GM18951 (cell line): Measurements from ENCODE around the gene SUOX.
"Not testable (repeated sequence)": the region's sequence is repeated elsewhere in the genome, so short reads cannot be mapped to it uniquely, and the experiment has no call there.

Experiments used
- POLR2A ChIP-seq: IDR thresholded peaks from 4 replicates; pipeline ENCODE4 v1.6.1; 2011; ENCODE audit warnings: mild to moderate bottlenecking; ENCODE audit not compliant: insufficient read length, insufficient read depth; ENCODE audit errors: extremely low read depth
- in situ Hi-C: fragments of 300-500 bp; cut with MboI; formaldehyde crosslinking; loops from one replicate; pipeline ENCODE4 v1.12.0; 2022; ENCODE audit warnings: low sequenced_read_pairs, mixed read lengths, inconsistent platforms; ENCODE audit not compliant: unreplicated experiment

The SUOX gene

DNA sequence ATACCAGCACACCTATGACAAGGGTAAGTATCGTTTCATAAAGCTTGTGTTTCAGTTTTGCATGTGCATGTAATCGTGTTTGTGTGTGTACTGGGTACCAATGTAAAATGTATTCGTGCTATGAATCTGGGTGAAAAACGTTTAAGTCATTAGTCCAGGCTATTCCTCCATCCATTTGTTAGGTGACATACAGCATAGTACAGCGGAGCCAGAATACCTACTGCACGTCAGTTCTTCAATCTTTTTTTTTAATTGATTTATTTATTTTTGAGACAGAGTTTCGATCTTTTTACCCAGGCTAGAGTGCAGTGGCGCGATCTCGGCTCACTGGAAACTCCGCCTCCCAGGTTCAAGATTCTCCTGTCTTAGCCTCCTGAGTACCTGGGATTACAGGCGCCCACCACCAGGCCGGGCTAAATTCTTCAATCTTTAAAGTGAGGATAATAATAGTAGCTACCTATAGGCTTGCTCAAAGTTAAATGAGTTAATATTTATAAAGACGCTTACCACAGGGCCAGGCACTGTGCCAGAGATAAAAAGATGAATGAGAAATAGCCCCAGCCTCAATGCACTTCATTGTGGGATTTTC, 44.0 kb downstream of the SUOX start:
- in situ Hi-C loops = no loop called here
- no peak for TF ChIP-seq POLR2A

DNA sequence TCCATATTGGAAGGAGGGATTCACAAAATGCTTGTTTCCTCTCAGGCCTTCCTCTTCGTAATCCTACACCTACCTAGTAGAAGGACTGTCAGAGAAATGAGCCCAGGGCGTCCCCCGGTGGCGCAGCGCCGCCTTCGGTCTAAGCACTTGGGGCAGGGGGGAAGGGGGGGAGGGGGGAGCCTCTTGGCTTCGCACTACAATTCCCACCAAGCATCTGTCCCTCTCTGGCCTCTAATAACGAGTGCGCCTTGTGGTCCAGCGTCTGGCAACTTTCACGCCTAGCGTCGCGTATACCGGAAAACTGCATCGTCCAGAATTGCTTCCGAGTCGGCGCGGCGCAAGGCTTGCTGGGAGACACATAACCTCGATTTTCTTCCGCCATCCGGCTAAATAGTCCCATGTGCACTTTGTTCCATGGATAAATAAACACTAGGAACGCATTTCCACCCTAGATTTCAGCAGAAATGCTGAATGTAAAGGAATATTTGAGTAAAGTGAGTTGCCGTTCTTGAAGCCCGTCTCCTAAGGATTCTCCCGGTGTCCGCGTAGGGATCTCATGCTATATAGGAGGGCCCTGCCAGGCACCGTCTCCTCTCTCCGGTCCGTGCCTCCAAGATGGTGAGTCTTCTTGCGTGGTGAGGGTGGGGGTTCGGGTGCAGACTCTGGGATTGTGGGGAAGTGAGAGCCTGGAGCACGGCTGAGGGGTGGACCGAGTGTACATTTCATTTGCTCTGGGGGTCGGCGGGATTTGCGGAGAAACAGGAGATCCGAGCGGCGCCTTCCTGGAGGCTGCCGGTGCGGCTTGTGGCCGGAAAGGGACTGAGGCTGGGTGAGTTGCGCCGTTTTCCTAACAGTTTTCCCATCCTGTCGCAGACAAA, 44.7 kb downstream of the SUOX start, which contains the start of gene RPS26:
TSS of gene RPS26 (plus strand) at position 367 of the 878 bp plus-strand sequence. CDS start at position 616, 249 bp downstream.
- in situ Hi-C loops = no loop called here

DNA sequence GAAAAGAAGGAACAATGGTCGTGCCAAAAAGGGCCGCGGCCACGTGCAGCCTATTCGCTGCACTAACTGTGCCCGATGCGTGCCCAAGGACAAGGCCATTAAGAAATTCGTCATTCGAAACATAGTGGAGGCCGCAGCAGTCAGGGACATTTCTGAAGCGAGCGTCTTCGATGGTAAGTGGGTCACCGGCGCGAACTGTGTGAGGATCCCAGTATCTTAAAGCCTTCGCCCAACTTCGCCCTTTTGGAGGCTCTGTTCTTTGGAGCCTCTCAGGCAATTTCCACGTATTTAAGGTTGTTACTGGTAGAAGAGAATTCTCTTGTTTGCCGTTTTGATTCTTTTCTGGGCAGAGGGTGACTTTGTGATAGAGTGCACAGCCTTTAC, 45.3 kb downstream of the SUOX start:
- in situ Hi-C loops = not testable (repeated sequence)

More for the DNA sequence above, 44.7 kb downstream of the SUOX start, which contains the start of gene RPS26:
- TF ChIP-seq POLR2A = peak; percentile 99

DNA sequence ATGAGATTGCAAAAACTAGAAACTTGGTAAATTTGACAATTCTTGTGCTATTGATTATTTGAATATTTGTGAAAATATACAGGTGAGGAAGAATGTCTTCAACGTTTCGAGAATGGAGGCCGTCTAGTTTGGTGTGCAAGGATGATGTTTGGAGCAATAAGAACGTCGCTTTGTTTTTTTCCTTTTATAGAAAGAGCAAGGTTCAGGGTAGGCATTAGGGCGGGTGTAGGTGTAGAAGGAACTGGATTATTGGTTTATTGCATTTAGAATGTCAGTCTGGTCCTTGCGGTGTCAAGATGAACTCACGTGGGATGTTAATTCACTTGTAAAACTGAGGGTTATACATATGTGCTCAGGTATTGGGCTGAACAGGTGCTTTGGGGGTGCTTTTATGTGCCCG, 45.8 kb downstream of the SUOX start:
- TF ChIP-seq POLR2A = no peak
- in situ Hi-C loops = no loop called here

DNA sequence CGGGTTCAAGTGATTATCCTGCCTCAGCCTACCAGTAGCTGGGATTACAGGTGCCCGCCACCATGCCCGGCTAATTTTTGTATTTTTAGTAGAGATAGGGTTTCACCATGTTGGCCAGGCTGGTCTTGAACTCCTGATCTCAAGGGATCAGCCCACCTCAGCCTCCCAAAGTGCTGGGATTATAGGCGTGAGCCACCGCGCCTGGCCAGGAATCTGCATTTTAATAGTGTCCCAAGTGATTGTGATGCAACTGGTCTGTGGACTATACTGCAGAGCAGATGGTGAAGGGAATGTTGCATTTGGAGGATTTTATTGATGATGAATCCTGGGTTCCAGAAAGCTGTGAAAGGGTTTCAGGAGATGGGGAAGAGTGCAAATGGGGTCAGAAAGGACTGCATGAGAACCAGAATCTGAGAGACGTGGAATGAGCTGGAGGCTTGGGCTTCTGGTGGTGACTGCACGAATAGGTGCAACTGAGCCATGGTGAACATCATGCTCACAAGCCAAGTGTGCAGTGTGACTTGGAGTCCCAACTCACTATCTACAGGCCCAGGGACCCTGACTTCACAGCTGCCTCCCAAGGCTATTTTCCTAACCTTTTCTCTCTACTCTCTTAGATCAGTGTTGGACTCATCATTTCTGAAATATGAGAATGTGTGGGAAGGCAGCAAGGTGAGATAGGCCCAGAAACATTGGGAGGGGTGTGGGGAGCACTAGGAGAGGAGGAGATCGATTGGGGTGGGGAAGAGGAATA, 49.1 kb downstream of the SUOX start:
- in situ Hi-C loops = no loop called here
- peak; percentile 2 for TF ChIP-seq POLR2A

DNA sequence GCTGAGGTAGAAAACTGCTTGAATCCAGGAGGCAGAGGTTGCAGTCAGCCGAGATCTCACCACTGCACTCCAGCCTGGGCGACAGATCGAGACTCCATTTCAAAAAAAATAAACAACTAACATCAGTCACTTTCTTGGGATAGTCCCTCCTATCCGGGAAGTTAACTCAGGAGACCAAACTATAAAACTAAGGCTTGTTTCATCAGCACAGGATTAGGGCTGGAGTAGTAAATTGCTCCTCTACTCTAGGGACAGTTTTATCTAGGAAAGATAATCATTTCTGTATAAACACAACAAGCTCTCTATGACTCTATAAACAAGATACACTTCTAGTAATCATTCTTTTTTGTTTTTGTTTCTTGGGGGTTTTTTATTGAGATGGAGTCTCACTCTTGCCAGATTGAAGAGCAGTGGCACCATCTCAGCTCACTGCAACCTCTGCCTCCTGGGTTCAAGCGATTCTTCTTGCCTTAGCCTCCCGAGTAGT, 56.4 kb downstream of the SUOX start:
- TF ChIP-seq POLR2A = no peak
- in situ Hi-C loops = no loop called here
